G401 (cell line): Measurements from ENCODE around the gene TTC16. TPM values are rescaled to one million over a fixed set of nuclear protein-coding genes. Genes with fewer than 3 reads are reported as not detected.

Experiments used
- DNase-seq: peaks from one replicate; pipeline ENCODE4 v3.0.0-alpha.2; 2015; ENCODE audit warnings: low spot score
- in situ Hi-C: cut with HindIII; loops from 2 replicates; pipeline ENCODE4 v1.10.0; 2016; ENCODE audit warnings: low sequenced_read_pairs, mixed read lengths
- total RNA-seq: library from RNA; depleted of rRNA; stranded (reverse); fragments of >200 nt; shearing (Covaris generic); gene quantifications from 2 replicates; pipeline ENCODE4 v1.2.3, GENCODE V29; 2014; rRNA removed

TTC16 gene, protein sequence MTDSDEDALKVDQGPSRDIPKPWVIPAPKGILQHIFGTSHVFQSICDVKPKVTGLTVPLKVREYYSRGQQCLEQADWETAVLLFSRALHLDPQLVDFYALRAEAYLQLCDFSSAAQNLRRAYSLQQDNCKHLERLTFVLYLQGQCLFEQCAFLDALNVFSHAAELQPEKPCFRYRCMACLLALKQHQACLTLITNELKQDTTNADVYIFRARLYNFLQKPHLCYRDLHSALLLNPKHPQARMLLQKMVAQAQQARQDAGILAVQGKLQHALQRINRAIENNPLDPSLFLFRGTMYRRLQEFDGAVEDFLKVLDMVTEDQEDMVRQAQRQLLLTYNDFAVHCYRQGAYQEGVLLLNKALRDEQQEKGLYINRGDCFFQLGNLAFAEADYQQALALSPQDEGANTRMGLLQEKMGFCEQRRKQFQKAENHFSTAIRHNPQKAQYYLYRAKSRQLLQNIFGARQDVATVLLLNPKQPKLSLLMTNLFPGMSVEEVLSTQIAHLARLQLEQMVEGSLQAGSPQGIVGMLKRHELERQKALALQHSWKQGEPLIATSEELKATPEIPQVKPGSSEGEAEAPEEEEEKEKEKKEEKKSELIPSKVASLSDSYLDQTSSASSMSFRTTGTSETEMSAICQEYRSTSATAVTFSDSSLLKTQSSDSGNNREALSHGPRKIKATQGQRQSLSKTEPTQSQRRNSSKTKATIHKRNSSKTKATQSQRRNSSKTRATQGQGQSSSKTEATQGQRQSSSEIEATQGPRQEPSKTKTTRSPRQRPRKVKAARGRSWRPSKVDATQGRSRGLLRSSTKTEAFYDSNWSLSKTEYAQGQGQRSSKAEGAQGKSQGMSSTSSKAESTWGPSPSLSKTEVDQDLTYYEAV
- total RNA-seq, result not detected in 2 replicates

DNA sequence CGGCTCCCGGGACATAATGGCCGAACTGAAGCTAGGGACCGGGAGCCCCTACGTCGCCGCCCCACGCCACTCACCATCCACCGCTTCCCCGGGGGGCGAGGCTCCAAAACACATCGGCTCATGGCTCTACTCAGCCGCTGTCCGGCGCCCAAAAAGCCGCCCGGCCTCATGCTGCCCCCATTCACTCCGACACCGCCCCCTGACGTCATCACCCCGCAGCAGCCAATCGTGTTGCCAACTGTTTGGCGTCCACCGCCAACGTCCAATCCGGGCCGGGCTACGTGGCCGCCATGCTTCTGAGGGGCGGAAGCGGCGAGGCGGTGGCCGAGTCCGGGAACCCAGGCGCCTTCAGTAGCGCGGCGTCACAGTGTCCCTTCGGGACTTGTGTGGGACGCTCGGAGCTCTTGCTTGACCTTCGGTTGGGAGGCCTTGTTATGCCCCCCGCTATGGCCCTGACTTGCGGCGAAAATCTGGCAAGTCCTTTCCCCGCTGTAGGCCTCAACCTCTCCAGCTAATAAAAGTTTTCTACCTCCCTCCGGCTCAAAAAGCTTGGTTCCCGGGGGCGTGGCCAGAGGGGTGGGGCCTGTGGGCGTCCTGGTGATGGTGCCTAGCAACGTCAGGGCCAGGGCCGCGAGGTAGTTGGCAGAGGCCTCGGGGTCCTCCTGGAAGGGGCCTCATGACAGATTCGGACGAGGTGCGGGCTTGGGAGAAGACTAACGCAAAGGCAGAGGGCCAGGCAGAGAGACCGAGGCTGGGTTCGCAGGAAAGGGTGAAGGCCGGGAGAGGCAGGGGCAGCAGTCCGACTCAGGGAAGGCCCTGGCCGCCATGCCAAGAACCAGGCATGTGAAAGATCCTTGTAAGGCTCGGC, at the start of gene TTC16, which contains the start of gene PTRH1:
Gene TTC16, plus strand, starts transcription at position 610 of the 868 bp plus-strand sequence. Its CDS starts 67 bp downstream, at position 677.
Gene PTRH1, minus strand, starts transcription at position 194 of the 868 bp plus-strand sequence. Its CDS starts 24 bp downstream, at position 170.
- in situ Hi-C loops, result no loop called here
- peak; percentile 97 for DNase-seq

- no peak for DNase-seq
- in situ Hi-C loops, result no loop called here
Observed at GRCh38 chr9:127667127-127667844, 48.6 kb upstream of the TTC16 start.

DNA sequence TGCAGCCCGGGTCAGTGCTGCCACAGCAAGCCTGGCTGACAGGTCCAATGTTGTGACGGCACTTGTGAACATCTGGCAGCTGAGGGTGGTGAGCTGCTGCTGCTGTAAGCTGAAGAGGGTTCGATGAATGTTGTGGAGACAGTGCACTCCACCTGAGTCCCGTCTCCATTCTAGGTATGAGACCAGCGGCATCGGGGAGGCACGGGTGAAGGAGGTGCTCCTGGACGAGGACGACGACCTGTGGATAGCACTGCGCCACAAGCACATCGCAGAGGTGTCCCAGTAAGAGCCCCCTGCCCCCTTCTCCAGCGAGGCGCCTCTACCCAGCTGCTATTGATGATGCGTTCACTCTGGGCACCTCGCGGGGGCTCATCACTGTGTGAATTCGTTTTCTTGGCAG, 48.0 kb upstream of the TTC16 start:
- in situ Hi-C loops, result no loop called here

GRCh38 chr9:127673234-127673633, 42.6 kb upstream of the TTC16 start:
- in situ Hi-C loops, result no loop called here
- no peak for DNase-seq

More for the DNA sequence above, 48.0 kb upstream of the TTC16 start:
- no peak for DNase-seq

DNA sequence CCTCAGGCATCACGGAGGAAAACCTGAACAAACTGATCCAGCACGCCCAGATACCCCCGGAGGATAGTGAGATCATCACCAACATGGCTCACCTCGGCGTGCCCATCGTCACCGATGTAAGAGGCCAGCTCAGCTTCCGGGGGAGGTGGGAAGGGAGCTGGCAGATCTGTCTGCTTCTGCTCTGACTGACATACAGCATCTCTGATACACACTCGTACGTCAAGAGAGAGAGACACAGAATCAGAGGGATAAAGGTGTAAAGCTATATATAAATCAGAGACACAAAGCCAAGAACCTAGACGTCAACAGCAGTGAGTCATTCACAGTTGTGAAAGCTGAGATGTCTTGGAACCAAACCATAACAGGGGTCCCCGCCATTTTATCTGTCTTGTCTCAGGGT, 39.2 kb upstream of the TTC16 start:
- in situ Hi-C loops, result no loop called here
- no peak for DNase-seq

- no peak for DNase-seq
- in situ Hi-C loops, result no loop called here
Observed at GRCh38 chr9:127679506-127679905, 36.4 kb upstream of the TTC16 start.

DNA sequence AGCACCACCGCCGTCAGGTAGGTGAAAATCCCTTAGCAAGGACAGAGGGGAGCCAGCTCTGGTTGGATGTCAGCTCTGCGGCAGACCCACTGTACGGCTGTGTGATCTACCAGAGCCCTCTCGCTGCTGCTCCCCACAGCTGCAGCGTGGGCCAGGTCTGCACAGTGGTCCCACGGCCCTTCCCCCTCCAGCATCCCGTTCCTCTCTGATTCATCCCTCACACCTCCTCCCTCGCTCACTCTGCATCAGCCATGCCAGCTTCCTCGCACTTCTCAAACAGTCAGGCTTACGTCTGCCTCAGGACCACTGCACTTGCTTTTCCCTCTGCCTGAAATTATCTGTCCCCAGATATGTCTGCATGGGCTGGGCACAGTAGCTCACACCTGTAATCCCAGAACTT, 35.7 kb upstream of the TTC16 start:
- in situ Hi-C loops, result no loop called here
- DNase-seq, result no peak

GRCh38 chr9:127680846-127681245, 35.0 kb upstream of the TTC16 start:
- DNase-seq, result no peak
- in situ Hi-C loops, result no loop called here

GRCh38 chr9:127682351-127683136, 33.3 kb upstream of the TTC16 start:
- in situ Hi-C loops, result no loop called here
- DNase-seq, result peak; percentile 39

- DNase-seq, result no peak
- in situ Hi-C loops, result no loop called here
Observed at GRCh38 chr9:127683723-127684122, 32.2 kb upstream of the TTC16 start.

GRCh38 chr9:127684576-127684975, 31.3 kb upstream of the TTC16 start:
- in situ Hi-C loops, result no loop called here
- no peak for DNase-seq

GRCh38 chr9:127686461-127687393, 29.2 kb upstream of the TTC16 start:
- in situ Hi-C loops, result no loop called here
- DNase-seq, result no peak

GRCh38 chr9:127689329-127690000, 26.4 kb upstream of the TTC16 start:
- no peak for DNase-seq
- in situ Hi-C loops, result no loop called here

- in situ Hi-C loops, result no loop called here
- DNase-seq, result no peak
Observed at GRCh38 chr9:127690735-127691134, 25.1 kb upstream of the TTC16 start.

- in situ Hi-C loops, result no loop called here
- DNase-seq, result no peak
Observed at GRCh38 chr9:127692071-127692470, 23.8 kb upstream of the TTC16 start.

- in situ Hi-C loops, result no loop called here
- DNase-seq, result no peak
Observed at GRCh38 chr9:127693143-127693542, 22.7 kb upstream of the TTC16 start.
